Islet of Langerhans (tissue), 1 donor: ENCODE data around the gene JAZF1.

ENCODE experiments used
- FAIRE-seq: peaks from one replicate; lab custom pipeline; 2011; peaks lifted over from hg19 to GRCh38; lab: Jason Lieb, UNC

JAZF1 gene

GRCh38 chr7:28133872-28134271 lies 46.7 kb downstream of the JAZF1 start:
- no peak for FAIRE-seq

GRCh38 chr7:28132959-28133870 lies 47.4 kb downstream of the JAZF1 start:
- FAIRE-seq, result no peak

- no peak for FAIRE-seq
These were observed 50.3 kb downstream of the JAZF1 start for GRCh38 chr7:28130277-28130676.

- FAIRE-seq, result no peak
These were observed 52.0 kb downstream of the JAZF1 start for GRCh38 chr7:28128608-28129007.

GRCh38 chr7:28126410-28127041 lies 54.1 kb downstream of the JAZF1 start:
- no peak for FAIRE-seq

GRCh38 chr7:28125431-28126409 lies 54.9 kb downstream of the JAZF1 start:
- FAIRE-seq, result no peak

GRCh38 chr7:28124413-28124812 lies 56.2 kb downstream of the JAZF1 start:
- FAIRE-seq, result no peak

GRCh38 chr7:28123752-28124151 lies 56.8 kb downstream of the JAZF1 start:
- FAIRE-seq, result no peak

GRCh38 chr7:28121496-28121895 lies 59.1 kb downstream of the JAZF1 start:
- no peak for FAIRE-seq

- no peak for FAIRE-seq
These were observed 64.6 kb downstream of the JAZF1 start for GRCh38 chr7:28116041-28116440.

GRCh38 chr7:28115261-28115660 lies 65.3 kb downstream of the JAZF1 start:
- FAIRE-seq, result no peak

- peak; percentile 98 for FAIRE-seq
These were observed 66.5 kb downstream of the JAZF1 start for GRCh38 chr7:28114056-28114455.

GRCh38 chr7:28112883-28113540 lies 67.6 kb downstream of the JAZF1 start:
- FAIRE-seq, result no peak

GRCh38 chr7:28112467-28112866 lies 68.1 kb downstream of the JAZF1 start:
- FAIRE-seq, result no peak

- FAIRE-seq, result no peak
These were observed 68.6 kb downstream of the JAZF1 start for GRCh38 chr7:28112012-28112411.

- no peak for FAIRE-seq
These were observed 70.1 kb downstream of the JAZF1 start for GRCh38 chr7:28110427-28111012.

GRCh38 chr7:28108747-28109146 lies 71.8 kb downstream of the JAZF1 start:
- no peak for FAIRE-seq

GRCh38 chr7:28107960-28108359 lies 72.6 kb downstream of the JAZF1 start:
- no peak for FAIRE-seq

GRCh38 chr7:28106321-28106829 lies 74.2 kb downstream of the JAZF1 start:
- FAIRE-seq, result peak; percentile 96

- FAIRE-seq, result no peak
These were observed 75.4 kb downstream of the JAZF1 start for GRCh38 chr7:28105234-28105633.

- FAIRE-seq, result no peak
These were observed 75.8 kb downstream of the JAZF1 start for GRCh38 chr7:28104811-28105210.
